Stimulated activated CD8-positive, alpha-beta memory T cell treated with anti-CD3 and anti-CD28 coated beads, Interleukin-12 subunit alpha, Interleukin-12 subunit beta, amount 100 ng/mL, for 24 hours (primary cell): ENCODE results near the gene FAM8A1.
"Not testable (repeated sequence)": the region's sequence is repeated elsewhere in the genome, so short reads cannot be mapped to it uniquely, and the experiment has no call there.

Experiments used
- DNase-seq: peaks from one replicate; pipeline ENCODE4 v3.0.0-alpha.2; 2020; ENCODE audit errors: extremely low read depth

Gene FAM8A1

DNA sequence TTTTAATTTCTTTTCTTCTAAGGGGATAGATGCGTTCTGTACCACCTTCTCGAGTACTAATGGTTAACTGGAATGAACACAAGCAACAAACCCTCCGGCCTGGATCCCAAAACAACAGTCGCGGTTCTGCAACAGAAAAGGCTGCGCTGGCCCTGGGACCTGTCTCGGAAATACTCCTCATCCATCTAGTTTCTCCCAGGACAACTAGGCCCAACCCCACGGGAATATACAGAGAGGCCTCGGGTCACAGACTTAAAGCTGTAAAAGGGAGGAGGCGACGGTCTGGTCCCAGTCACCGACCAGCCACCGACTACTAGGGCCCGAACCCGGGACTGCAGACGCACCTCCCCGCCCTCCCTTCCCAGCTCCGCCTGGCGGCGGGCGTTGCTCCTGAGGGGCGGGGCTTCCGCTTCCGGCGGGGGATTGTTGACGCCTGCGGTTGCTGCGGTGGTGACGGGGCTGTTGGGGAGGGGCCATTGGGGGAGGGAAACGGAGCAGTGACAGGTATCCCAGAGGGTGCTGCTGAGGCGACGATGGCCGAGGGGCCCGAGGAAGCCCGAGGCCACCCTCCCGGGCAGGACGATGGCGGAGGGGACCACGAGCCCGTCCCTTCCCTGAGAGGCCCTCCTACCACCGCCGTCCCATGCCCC lies at the start of gene FAM8A1:
Gene FAM8A1, plus strand, starts transcription at position 426 of the 650 bp plus-strand sequence. Its CDS starts 108 bp downstream, at position 534.
- DNase-seq: peak; percentile 96

GRCh38 chr6:17551383-17551958 lies 48.6 kb upstream of the FAM8A1 start:
- DNase-seq: no peak

DNA sequence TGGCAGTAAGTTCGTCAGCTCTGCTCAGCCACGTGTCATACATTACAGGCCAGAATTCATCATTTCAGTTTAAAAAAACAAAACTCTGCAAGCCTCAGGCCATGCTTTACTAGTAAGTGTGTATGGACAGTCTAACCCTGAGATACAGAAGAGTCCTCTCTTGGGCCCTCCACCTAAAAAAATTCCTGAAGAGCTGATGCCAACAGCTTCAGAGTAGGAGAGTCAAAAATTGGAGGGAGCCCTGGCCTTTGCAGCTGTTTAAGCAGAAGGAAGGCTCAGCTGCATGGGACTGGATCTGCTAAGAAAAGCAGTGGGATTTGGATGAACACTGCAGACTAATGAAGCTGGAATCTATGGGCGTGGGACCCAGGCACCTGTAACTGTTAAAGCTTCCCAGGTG lies 47.2 kb upstream of the FAM8A1 start:
- no peak for DNase-seq

GRCh38 chr6:17556014-17556413 lies 44.1 kb upstream of the FAM8A1 start:
- DNase-seq: no peak

- no peak for DNase-seq
Measured at GRCh38 chr6:17562636-17563035, 37.5 kb upstream of the FAM8A1 start.

DNA sequence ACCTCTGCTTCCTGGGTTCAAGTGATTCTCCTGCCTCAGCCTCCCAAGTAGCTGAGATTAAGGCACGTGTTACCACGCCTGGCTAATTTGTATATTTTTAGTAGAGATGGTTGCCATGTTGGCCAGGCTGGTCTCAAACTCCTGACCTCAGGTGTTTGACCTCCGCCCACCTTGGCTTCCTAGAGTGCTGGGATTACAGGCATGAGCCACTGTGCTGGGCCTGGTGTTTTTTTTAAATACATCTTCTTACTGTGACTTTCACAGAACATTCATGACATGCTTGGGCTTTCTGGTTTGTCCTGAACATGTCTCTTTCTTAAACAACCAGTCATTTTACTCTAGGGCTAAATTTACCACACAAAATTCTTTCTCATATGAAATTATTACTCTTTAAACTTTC lies 34.7 kb upstream of the FAM8A1 start:
- DNase-seq: no peak

DNA sequence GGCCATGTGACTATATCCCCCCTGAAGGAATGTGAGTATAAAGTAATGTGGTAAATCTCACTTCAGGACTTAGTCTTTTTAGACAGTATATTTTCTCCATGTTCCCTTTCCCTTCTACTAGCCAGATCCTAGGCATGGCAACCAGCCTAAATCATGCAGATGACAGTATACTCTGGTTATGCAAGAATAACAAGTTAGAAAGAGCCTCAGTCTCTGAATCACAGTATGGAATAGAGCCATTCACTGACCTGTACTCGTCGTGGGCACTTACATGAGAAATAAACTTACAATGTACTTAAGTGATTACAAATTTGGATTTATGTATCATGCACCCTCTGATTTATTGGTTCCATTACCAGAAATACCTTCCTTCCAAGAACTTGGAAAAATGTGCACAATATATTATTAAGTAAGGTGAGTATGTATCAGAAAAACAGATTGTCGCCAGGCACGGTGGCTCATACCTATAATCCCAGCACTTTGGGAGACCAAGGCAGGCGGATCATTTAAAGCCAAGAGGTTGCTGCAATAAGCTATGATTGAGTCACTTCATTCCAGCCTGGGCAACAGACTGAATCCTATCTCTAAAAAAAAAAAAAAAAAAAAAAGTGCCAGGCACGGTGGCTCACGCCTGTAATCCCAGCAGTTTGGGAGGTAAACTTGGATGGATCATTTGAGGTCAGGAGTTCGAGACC lies 25.1 kb upstream of the FAM8A1 start:
- no peak for DNase-seq

GRCh38 chr6:17577059-17577458 lies 23.0 kb upstream of the FAM8A1 start:
- no peak for DNase-seq

DNA sequence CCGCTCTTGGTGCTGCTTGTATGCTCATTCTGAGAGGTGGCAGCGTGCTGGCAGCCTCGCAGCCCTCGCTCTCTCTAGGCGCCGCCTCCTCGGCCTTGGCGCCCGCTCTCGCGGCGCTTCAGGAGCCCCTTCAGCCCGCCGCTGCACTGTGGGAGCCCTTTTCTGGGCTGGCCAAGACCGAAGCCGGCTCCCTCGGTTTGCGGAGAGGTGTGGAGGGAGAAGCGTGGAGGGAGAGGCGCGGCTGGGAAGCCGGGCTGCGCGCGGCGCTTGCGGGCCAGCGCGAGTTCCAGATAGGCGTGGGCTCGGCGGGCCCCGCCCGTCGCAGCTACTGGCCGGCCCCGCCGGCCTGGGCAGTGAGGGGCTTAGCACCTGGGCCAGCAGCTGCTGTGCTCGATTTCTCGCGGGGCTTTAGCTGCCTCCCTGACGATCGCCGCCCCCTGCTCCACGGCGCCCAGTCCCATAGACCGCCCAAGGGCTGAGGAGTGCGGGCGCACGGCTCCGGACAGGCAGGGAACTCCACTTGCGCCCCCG lies 19.5 kb upstream of the FAM8A1 start:
- DNase-seq: no peak

DNA sequence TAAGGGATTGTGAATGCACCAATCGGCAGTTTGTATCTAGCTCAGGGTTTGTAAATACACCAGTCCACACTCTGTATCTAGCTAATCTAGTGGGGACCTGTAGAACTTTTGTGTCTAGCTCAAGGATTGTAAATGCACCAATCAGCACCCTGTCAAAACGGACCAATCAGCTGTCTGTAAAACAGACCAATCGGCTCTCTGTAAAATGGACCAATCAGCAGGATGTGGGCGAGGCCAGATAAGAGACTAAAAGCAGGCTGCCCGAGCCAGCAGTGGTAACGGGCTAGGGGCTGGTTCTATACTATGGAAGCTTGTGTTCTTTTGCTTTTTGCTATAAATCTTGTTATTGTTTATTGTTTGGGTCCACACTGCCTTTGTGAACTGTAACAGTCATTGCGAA lies 18.8 kb upstream of the FAM8A1 start:
- not testable (repeated sequence) for DNase-seq

DNA sequence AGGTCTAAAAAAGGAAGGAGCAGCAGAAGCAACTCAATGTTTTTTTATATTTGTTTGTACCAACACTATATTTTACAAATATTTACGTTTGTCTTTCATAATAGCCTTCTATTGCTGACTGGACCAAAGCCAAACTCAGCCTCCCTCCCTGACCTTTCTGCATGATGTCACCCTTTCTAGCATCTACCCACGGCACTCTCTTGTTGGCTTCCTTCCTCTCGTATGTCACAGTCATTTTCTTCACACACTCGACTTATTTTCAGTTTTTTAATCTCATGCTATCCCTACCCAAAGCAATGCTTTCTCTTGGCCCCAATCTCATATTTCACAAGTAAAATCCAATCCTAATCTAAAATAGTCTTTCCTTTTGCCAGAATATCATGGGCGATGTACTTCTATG lies 16.3 kb upstream of the FAM8A1 start:
- no peak for DNase-seq

- DNase-seq: no peak
Measured at GRCh38 chr6:17584241-17584803, 15.8 kb upstream of the FAM8A1 start.

DNA sequence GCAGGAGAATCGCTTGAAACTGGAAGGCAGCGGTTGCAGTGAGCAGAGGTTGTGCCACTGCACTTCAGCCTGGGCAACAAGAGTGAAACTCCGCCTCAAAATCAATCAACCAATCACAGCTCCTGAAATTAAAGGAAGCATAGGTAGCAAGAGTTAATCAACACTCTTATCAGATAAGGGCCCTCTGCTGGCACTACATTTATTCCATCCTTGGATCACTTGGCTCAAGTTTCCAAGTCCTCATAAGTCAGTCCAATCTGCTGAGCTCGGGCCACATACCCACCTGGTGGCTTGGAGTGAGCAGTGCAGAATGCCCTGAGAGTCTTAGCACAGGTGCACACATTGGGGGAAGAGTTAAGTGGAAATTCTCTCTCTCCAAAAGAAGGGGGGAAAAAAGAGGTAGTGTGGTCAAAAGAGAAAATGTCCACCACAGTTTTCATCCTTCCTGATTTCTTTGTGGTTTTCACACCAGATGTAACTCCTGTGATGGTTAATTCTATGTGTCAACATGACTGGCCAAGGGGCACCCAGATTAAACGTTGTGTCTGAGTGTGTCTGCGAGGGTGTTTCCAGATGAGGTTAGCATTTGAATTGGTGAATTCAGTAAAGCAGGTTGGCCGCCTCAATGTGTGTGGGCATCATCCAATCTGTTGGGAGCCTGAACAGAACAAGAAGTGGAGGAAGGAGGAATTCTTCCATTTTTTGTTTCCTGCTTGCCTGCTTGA lies 14.2 kb upstream of the FAM8A1 start:
- DNase-seq: no peak

- not testable (repeated sequence) for DNase-seq
Measured at GRCh38 chr6:17586623-17587022, 13.5 kb upstream of the FAM8A1 start.

GRCh38 chr6:17588011-17588410 lies 12.1 kb upstream of the FAM8A1 start:
- DNase-seq: no peak

- no peak for DNase-seq
Measured at GRCh38 chr6:17589406-17590096, 10.6 kb upstream of the FAM8A1 start.

DNA sequence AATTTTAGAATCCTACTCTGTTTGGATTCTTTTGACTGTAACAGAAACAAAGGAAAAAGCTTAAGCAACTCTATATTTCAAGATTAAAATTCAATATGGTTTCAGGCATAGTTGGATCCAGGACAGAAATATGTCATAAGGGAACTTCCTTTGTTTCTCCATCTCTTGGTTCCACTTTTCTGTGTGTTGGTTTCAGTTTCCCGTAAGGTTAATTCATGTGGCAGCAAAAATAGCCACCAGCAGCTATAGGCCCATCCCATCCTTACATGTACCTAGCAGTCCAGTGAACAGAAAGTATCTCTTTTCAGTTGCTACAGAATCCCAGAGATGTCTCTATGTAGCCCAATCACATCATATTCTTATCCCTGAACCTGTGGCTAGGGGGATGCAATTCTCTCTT lies 8.8 kb upstream of the FAM8A1 start:
- no peak for DNase-seq

- DNase-seq: no peak
Measured at GRCh38 chr6:17593246-17593645, 6.9 kb upstream of the FAM8A1 start.

DNA sequence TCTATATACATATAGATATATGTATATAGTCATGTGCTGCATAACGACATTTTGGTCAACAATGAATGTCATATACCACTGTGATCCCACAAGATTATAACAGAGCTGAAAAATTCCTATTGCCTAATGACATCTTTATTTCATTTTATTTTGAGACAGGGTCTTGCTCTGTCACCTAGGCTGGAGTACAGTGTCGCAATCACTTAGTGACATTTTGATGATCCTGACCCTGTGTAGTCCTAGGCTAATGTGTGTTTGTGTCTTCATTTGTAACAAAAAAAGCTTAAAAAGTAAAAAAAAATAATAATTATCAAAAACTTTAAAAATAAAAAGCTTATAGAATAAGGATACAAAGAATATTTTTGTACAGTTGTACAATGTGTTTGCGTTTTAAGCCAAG lies 4.0 kb upstream of the FAM8A1 start:
- DNase-seq: no peak

DNA sequence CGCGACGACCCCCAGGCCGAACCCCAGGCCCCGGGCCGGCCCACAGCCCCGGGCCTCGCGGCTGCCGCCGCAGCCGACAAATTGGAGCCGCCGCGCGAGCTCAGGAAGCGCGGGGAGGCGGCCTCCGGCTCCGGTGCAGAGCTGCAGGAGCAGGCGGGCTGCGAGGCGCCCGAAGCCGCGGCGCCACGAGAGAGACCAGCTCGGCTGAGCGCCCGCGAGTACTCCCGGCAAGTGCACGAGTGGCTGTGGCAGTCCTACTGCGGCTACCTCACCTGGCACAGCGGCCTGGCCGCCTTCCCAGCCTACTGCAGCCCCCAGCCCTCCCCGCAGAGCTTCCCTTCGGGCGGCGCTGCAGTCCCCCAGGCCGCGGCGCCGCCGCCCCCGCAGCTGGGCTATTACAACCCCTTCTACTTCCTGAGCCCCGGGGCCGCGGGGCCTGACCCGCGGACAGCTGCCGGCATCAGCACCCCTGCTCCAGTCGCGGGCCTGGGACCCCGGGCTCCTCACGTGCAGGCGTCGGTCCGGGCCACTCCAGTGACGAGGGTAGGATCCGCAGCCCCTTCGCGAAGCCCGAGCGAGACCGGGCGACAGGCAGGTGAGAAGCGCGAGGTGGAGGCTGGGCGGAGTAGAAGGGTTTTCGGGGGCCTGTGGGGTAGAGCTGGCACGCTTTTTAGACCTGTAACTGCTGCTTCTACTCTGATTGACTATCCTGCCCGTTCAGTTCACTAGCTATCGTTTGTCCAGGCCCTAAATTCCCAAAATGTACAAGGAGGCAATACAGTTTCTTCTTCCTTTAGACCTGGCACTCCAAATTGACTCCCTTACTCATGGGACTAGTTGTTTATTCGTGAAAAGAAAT lies 654 bp downstream of the FAM8A1 start:
- DNase-seq: no peak

DNA sequence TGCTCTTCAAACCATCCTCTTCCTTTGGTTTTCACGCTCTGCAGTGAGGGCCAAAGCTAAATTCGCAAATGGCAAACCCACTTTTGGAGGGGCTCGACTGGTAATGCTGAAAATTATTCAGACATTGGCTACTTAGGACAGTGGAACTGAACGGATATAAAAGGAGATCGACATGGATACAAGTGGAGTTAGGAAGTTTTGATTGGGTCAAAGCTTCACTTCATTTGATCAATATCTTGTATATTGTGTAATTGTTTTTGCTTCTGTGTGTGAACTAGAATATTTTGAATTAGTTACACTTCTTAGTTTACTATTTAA lies 1.2 kb downstream of the FAM8A1 start:
- DNase-seq: no peak
